AG09319 (cell line): ENCODE measurements around the gene TSPAN18.
"Not testable (repeated sequence)": the region's sequence is repeated elsewhere in the genome, so short reads cannot be mapped to it uniquely, and the experiment has no call there.

ENCODE experiments used
- DNase-seq: peaks from one replicate; pipeline ENCODE4 v3.0.0-alpha.2; 2010; ENCODE audit warnings: low read depth; ENCODE audit errors: extremely low read depth
- CTCF ChIP-seq: IDR thresholded peaks from 2 replicates; pipeline ENCODE4 v1.5.1; 2011; ENCODE audit warnings: low read depth, mild to moderate bottlenecking, inconsistent platforms, low read length, moderate library complexity

Gene TSPAN18

DNA sequence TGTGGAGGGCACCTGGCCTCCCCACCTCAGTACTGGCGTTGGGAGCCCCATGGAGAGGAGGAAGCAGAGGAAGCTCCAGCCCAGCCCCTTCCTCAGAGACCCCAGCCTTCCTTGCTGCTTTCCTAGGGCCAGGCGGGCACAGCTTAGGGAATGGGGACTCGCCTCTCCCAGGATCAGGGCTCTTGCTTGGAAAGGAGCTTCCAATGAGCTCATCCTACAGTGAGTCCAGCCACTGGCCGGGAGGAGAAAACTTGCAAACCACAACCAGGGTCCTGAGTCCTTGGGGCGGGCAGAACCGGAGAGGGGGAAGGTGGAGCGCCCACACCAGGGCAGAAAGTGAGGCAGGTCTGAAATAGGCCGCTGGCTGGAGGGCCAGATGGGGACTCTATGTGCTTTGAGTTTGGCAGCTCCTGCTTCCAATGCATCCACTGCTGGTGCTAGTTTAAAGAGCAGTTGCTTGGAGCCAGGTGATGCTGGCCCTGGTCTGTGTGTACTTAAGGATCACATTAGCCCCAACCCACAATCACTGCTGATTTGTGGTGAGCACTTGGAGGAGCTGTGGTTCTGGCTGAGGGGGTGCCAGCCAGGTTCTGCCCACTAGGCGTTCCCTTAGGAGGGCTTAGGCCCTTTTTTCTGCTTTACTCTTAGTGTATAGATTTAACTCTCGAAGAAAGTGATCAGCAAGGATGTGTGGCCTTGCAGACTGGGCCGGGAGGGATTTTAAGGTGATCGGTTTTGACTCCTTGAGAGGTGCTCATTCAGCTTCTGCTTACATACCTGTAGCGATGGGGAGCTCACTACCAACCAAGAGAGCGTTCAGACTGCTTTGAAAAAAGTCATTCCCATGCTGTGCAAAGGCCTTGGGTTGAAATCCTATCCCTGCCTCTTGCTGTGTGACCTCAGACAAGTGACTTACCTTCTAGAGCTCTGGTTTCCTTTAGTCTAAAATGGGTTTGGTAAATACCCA lies 142.0 kb downstream of the TSPAN18 start:
- TF ChIP-seq CTCF = no peak
- DNase-seq = no peak

- no peak for DNase-seq
- no peak for TF ChIP-seq CTCF
Measured at GRCh38 chr11:44870181-44870580, 143.4 kb downstream of the TSPAN18 start.

DNA sequence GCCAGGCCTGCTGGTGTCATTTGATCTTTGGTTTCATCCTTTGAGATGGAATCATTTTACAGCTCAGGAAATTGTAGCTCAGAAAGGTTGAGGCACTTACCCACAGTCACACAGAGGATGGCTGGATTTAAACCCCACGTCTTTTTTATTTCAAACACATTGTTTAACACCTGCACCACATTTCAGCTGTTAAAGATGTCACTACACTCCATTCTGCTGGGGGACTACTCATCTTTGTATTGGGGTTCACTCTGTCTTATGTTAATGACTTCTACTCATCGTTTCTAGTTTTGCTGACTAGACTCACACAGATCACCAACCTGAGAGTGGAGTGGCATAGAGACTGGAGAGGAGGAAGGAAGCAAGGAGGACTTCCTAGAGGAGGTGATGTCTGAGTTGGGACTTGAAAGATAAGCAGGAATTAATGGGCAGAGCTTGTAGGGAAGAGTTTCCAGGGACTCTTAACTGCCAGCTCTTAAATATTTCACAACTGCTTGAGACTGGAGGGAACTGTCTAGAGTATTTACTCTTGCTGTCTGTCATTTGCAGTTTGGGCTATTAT lies 143.9 kb downstream of the TSPAN18 start:
- DNase-seq = no peak
- no peak for TF ChIP-seq CTCF

DNA sequence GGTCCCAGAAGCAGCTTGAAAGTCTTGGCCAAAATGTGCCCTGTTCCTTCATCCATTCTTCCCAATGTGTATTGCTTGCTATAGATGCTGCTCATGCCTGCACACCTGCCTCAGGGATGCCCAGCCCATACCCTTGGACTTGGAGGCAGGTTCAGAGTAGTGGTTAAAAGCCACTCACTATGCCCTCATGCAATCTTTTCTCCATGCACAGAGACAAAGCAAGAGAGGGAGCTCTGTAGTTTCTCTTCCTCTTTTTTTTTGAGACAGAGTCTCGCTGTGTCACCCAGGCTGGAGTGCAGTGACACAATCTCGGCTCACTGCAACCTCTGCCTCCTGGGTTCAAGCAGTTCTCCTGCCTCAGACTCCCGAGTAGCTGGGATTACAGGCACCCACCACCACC lies 144.9 kb downstream of the TSPAN18 start:
- not testable (repeated sequence) for DNase-seq

GRCh38 chr11:44872556-44872955 lies 145.8 kb downstream of the TSPAN18 start:
- no peak for TF ChIP-seq CTCF
- no peak for DNase-seq

- DNase-seq = no peak
- TF ChIP-seq CTCF = no peak
Measured at GRCh38 chr11:44873537-44873936, 146.8 kb downstream of the TSPAN18 start.

- no peak for TF ChIP-seq CTCF
- no peak for DNase-seq
Measured at GRCh38 chr11:44874284-44874683, 147.5 kb downstream of the TSPAN18 start.
